ENCODE data around the gene AGPAT1. TPM values are rescaled to one million over a fixed set of nuclear protein-coding genes. Genes with fewer than 3 reads are reported as not detected.
A peak's percentile ranks its signal among the peaks of the same experiment; 100 is the strongest.

AGPAT1 gene
- total RNA-seq, 2 experiments from 2014 or later: 13.2 to 13.3 TPM

DNA sequence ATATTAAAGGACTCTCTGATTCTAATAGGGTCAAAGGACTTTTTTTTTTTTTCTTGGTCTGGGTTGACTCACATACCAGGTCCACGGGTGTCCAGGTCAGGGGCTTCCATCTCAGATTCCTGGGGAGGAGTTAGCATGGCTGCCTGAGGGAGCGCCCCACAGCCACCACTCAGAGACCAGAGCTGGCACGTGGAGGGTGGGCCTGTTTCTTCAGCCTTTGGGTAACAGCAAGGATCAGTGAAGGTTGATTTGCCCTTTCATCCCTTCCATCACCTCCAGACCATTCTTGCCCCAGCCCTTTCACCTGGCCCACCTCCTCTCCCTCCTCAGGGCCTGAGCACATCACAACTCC, 22.4 kb upstream of the AGPAT1 start:
- Histone ChIP-seq H3K4me3 (ENCODE audit: low read length) (no peak overlapping the region), H3K4me1 (ENCODE audit: insufficient read depth, low read length) (peaks cover 38% of the 10 kb centered on the region), H3K27ac (ENCODE audit: low read depth in 1 of 2, low read length in 2 of 2) (no peak overlapping the region), H3K36me3 (ENCODE audit: insufficient read depth, low read length) (no peaks in the 10 kb centered on the region), H3K27me3 (ENCODE audit: control insufficient read depth in 1 of 2, insufficient read depth in 2 of 2, low read length in 2 of 2) (no peaks in the 10 kb centered on the region), H3K9me3 (ENCODE audit: control insufficient read depth in 1 of 2, insufficient read depth in 1 of 2, low read length in 2 of 2) (no peaks in the 10 kb centered on the region)
- DNase-seq (peak in 1 of 14 experiments; percentile 13), ATAC-seq (ENCODE audit: poor library complexity) (no peak)
- ChIA-PET CTCF (no interaction called here), POLR2A (interaction anchor here (12.1 kb wide), 1 partner anchor 19 kb away, joined by 242 read pairs; the partner anchor contains the start of genes AGPAT1 and RNF5)
- Mint-ChIP-seq H3K36me3 (ENCODE audit: low read depth) (peaks cover 7% of the 10 kb centered on the region), H3K4me1 (ENCODE audit: low read depth) (peaks cover 36% of the 10 kb centered on the region), H3K4me3 (peak overlapping the region; percentile 48), H3K27me3 (no peaks in the 10 kb centered on the region), H3K9me3 (no peaks in the 10 kb centered on the region), H3K27ac (no peak overlapping the region)
- intact Hi-C loops (cut with DNase I, micrococcal nuclease): loop anchor here in 1 of 2 experiments (5.0 to 10.0 kb wide), 5 partner anchors 534 to 1984 kb away; partner anchors contain the start of genes BRD2, C6orf47, CSNK2B and GPANK1
- TF ChIP-seq, protein P1, sequence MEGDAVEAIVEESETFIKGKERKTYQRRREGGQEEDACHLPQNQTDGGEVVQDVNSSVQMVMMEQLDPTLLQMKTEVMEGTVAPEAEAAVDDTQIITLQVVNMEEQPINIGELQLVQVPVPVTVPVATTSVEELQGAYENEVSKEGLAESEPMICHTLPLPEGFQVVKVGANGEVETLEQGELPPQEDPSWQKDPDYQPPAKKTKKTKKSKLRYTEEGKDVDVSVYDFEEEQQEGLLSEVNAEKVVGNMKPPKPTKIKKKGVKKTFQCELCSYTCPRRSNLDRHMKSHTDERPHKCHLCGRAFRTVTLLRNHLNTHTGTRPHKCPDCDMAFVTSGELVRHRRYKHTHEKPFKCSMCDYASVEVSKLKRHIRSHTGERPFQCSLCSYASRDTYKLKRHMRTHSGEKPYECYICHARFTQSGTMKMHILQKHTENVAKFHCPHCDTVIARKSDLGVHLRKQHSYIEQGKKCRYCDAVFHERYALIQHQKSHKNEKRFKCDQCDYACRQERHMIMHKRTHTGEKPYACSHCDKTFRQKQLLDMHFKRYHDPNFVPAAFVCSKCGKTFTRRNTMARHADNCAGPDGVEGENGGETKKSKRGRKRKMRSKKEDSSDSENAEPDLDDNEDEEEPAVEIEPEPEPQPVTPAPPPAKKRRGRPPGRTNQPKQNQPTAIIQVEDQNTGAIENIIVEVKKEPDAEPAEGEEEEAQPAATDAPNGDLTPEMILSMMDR (IDR thresholded peaks at IDR 0.05): no peak

DNA sequence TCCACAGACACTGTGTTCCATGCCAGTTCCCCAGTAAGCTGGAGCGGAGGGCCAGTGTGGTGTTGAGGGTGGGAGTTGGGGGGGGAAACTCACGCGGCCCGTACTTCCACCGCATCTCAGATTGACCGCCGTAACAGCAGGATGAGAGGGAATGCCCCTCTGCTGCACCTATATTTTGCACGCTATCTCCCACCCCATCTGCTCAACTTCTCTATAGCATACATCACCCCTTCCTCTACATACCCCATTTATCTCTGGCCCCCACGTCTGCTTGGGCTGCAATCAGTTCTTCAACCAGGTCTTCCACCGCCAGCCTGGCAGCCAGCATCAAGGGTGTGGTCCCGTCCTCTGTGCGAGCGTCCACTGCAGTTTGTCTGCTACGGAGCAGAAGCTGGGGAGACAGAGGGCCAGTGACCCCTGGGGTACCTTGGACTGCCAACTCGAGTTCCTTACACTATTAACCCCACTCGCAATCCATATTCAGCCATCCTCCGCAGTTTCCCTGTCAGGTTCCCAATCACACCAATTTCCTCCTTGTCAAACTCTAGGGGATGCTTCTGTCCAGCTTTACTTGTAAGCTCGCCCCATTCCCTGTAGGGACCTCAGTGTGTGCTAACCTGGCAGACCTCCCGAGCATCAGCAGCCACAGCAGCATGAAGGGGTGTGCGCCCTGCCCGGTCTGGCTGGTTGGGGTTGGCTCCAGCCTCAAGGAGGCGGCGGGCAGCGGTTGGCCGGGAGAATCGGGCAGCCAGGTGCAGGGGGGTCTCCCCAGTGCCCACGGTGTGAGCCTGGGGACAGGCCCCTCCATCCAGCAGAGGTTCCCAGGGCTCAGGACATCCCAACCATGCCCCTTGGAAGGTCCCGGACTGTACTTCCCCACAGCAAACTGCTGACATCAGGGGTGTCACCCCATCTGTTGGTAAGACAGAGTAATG, 21.1 kb upstream of the AGPAT1 start:
- intact Hi-C loops (cut with DNase I, micrococcal nuclease): loop anchor here in 1 of 2 experiments (1.0 to 10.0 kb wide), 6 partner anchors 68 to 1982 kb away; partner anchors contain the start of genes BRD2, C6orf47, CSNK2B and GPANK1
- Histone ChIP-seq H3K4me1 (ENCODE audit: insufficient read depth, low read length) (peaks cover 45% of the 10 kb centered on the region), H3K36me3 (ENCODE audit: insufficient read depth, low read length) (no peaks in the 10 kb centered on the region), H3K9me3 (ENCODE audit: control insufficient read depth in 1 of 2, insufficient read depth in 1 of 2, low read length in 2 of 2) (no peaks in the 10 kb centered on the region), H3K27ac (ENCODE audit: low read depth in 1 of 2, low read length in 2 of 2) (peak overlapping the region; percentile 87 to 100), H3K4me3 (ENCODE audit: low read length) (peak overlapping the region; percentile 100), H3K27me3 (ENCODE audit: control insufficient read depth in 1 of 2, insufficient read depth in 2 of 2, low read length in 2 of 2) (no peaks in the 10 kb centered on the region)
- DNase-seq (peak in 2 of 14 experiments; percentile 59 to 65), ATAC-seq (ENCODE audit: poor library complexity) (no peak)
- Mint-ChIP-seq H3K9me3 (no peaks in the 10 kb centered on the region), H3K27me3 (no peaks in the 10 kb centered on the region), H3K4me3 (peak overlapping the region; percentile 99), H3K4me1 (ENCODE audit: low read depth) (peaks cover 43% of the 10 kb centered on the region), H3K36me3 (ENCODE audit: low read depth) (peaks cover 18% of the 10 kb centered on the region), H3K27ac (peak overlapping the region; percentile 96)
- POLR2A ChIA-PET: interaction anchor here (0.6 to 12.1 kb wide), 3 partner anchors 18 to 771 kb away, joined by 3 to 242 read pairs (median 5); partner anchors contain the start of genes AGPAT1 and RNF5
- TF ChIP-seq, protein P1 (IDR thresholded peaks at IDR 0.05): no peak
- CTCF ChIA-PET: no interaction called here

DNA sequence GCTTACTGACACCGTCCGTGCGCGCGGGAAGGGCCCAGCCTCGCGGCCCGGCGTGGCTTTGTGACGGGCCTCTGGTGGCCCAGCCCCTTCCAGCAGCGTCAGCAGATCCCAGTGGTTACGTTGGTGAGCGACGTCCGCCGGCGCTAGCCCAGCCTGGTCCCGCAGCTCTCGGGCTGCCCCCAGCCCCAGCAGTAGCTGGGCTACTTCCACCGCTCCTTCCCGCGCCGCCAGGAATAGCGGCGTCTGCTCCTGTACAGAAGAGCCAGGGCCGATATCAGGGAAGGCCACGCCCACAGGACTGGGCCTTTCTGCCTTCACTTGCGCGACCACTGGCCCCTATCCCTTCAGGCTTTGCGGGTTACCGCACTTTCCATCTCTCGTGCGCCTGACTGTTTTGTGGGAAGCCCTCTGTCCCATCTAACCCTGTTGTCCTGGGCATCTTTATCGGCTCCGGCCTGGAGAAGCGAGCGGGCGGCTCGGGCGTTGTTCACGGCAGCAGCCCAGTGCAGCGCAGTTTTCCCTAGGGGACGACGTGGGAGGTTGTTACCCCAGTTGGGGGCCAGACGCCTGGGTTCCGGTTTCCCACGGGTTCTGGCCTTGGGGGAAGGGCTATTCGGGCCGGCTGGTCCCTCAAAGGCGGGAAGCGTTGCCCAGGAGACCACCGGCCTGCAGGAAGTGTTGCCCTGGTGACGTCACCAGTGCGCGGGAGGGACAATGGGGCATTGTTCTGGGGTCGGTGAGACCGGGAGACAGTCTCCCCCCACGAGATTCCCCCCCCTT, 20.2 kb upstream of the AGPAT1 start:
- H3K27ac ChIP-seq (ENCODE audit: low read depth in 1 of 2, low read length in 2 of 2): peak overlapping the region; percentile 87 to 100
- peak overlapping the region; percentile 99 for H3K4me3 Mint-ChIP-seq
- peak; percentile 73 for ATAC-seq (ENCODE audit: poor library complexity)
- ChIA-PET POLR2A (interaction anchor here (0.6 to 12.1 kb wide), 23 partner anchors 10 to 1581 kb away, joined by 3 to 242 read pairs (median 4); partner anchors contain the start of genes AGPAT1, ATF6B, DXO and FKBPL), CTCF (interaction anchor here (1.1 to 1.8 kb wide), 9 partner anchors 15 to 77 kb away, joined by 3 to 14 read pairs (median 5); partner anchors contain the start of genes AGPAT1, FKBPL, PRRT1 and RNF5)
- H3K9me3 ChIP-seq (ENCODE audit: control insufficient read depth in 1 of 2, insufficient read depth in 1 of 2, low read length in 2 of 2): no peaks in the 10 kb centered on the region
- H3K36me3 ChIP-seq (ENCODE audit: insufficient read depth, low read length): peaks cover 5% of the 10 kb centered on the region
- DNase-seq: peak in 12 of 14 experiments; percentile 35 to 100 (median 47)
- no peaks in the 10 kb centered on the region for H3K27me3 ChIP-seq (ENCODE audit: control insufficient read depth in 1 of 2, insufficient read depth in 2 of 2, low read length in 2 of 2)
- TF ChIP-seq, protein P1 (IDR thresholded peaks at IDR 0.05): peak; percentile 8
- intact Hi-C loops (cut with DNase I, micrococcal nuclease): loop anchor here (1.0 to 10.0 kb wide), 11 partner anchors 18 to 1981 kb away; partner anchors contain the start of genes AGPAT1 (in 1 of the 2), BRD2 (in 1 of the 2), C6orf47 (in 1 of the 2) and CSNK2B (in 1 of the 2)
- H3K4me1 Mint-ChIP-seq (ENCODE audit: low read depth): peaks cover 48% of the 10 kb centered on the region
- peaks cover 27% of the 10 kb centered on the region for H3K36me3 Mint-ChIP-seq (ENCODE audit: low read depth)
- peak overlapping the region; percentile 96 for H3K27ac Mint-ChIP-seq
- peaks cover 48% of the 10 kb centered on the region for H3K4me1 ChIP-seq (ENCODE audit: insufficient read depth, low read length)
- peak overlapping the region; percentile 100 for H3K4me3 ChIP-seq (ENCODE audit: low read length)
- H3K9me3 Mint-ChIP-seq: no peaks in the 10 kb centered on the region
- no peaks in the 10 kb centered on the region for H3K27me3 Mint-ChIP-seq

Data from CD4-positive, alpha-beta T cell (primary cell).